HepG2 (cell line): ENCODE results near the gene CCDC97. TPM values are rescaled to one million over a fixed set of nuclear protein-coding genes. Genes with fewer than 3 reads are reported as not detected.
A peak's percentile ranks its signal among the peaks of the same experiment; 100 is the strongest.

ENCODE experiments used
- ARID4A ChIP-seq: sonication (generic); formaldehyde crosslinking; IDR thresholded peaks from 2 replicates; pipeline ENCODE4 v1.5.0; 2020; ENCODE audit warnings: mild to moderate bottlenecking, missing genetic modification reagents, borderline replicate concordance
- ARNT2 ChIP-seq: sonication (generic); formaldehyde crosslinking; IDR thresholded peaks from 2 replicates; pipeline ENCODE4 v1.8.0; 2022; ENCODE audit warnings: mild to moderate bottlenecking, low read depth, missing genetic modification reagents, moderate library complexity
- ATF2 ChIP-seq: sonication (generic); formaldehyde crosslinking; IDR thresholded peaks from 2 replicates; pipeline ENCODE4 v1.4.0; 2020; ENCODE audit warnings: missing genetic modification reagents
- CCAR2 ChIP-seq: fragments of 200-400 bp; formaldehyde crosslinking; optimal IDR thresholded peaks from 2 replicates; pipeline ENCODE3; 2018; ENCODE audit warnings: low read depth, mild to moderate bottlenecking, low read length, moderate library complexity
- FOXP1 ChIP-seq, 2 experiments: fragments of 450-650 bp in 1 of 2; IDR thresholded peaks; 2 replicates each; pipeline ENCODE4 v1.6.1; 2017 to 2018; ENCODE audit warnings: antibody characterized with exemption in 1 of 2
- HMGXB4 ChIP-seq, 2 experiments: sonication (generic) in 1 of 2; formaldehyde crosslinking in 1 of 2; IDR thresholded peaks; 2 replicates each; pipeline versions ENCODE4 v1.4.0 to v1.6.1; 2018 to 2020; ENCODE audit warnings: missing genetic modification reagents in 2 of 2, borderline replicate concordance in 1 of 2, low read depth in 1 of 2, mild to moderate bottlenecking in 1 of 2, missing biosample characterization in 1 of 2
- HOXA5 ChIP-seq: sonication (generic); formaldehyde crosslinking; IDR thresholded peaks from 2 replicates; pipeline ENCODE4 v1.4.0; 2020; ENCODE audit warnings: missing genetic modification reagents
- MTF2 ChIP-seq: sonication (generic); formaldehyde crosslinking; IDR thresholded peaks from 2 replicates; pipeline ENCODE4 v1.5.0; 2020; ENCODE audit warnings: missing genetic modification reagents, borderline replicate concordance
- NKX3-1 ChIP-seq: sonication (generic); formaldehyde crosslinking; IDR thresholded peaks from 2 replicates; pipeline ENCODE4 v1.5.0; 2020; ENCODE audit warnings: missing genetic modification reagents
- RBFOX2 ChIP-seq: fragments of 200-400 bp; formaldehyde crosslinking; IDR thresholded peaks from 2 replicates; pipeline ENCODE4 v1.6.1; 2017; ENCODE audit warnings: low read depth, mild to moderate bottlenecking, low read length
- RBM22 ChIP-seq: fragments of 200-400 bp; formaldehyde crosslinking; optimal IDR thresholded peaks from 2 replicates; pipeline ENCODE3; 2017; ENCODE audit warnings: mild to moderate bottlenecking, low read length, moderate library complexity
- SMAD9 ChIP-seq: sonication (generic); formaldehyde crosslinking; IDR thresholded peaks from 2 replicates; pipeline ENCODE4 v1.5.1; 2020; ENCODE audit warnings: mild to moderate bottlenecking, missing genetic modification reagents
- UBTF ChIP-seq: sonication (generic); formaldehyde crosslinking; IDR thresholded peaks from 2 replicates; pipeline ENCODE4 v1.4.0; 2020; ENCODE audit warnings: mild to moderate bottlenecking, missing genetic modification reagents
- ZNF484 ChIP-seq: sonication (generic); formaldehyde crosslinking; IDR thresholded peaks from 2 replicates; pipeline ENCODE4 v1.5.1; 2020; ENCODE audit warnings: mild to moderate bottlenecking, low read depth, missing genetic modification reagents, borderline replicate concordance
- polyA plus RNA-seq, 8 experiments: library from polyadenylated mRNA; depleted of rRNA in 3 of 8; stranded (reverse) in 7 of 8; unstranded in 1 of 8; fragments of >200 nt; fragmentation: Illumina TruSeq in 4 of 8; extraction: Trizol in 4 of 8; gene quantifications; 2 replicates each; pipeline versions ENCODE4 v1.2.1 to v1.2.3, GENCODE V29; 2011 to 2016; ENCODE audit warnings: low read depth in 4 of 8, missing spikeins in 1 of 8, mixed read lengths in 1 of 8; ENCODE audit not compliant: insufficient read depth in 1 of 8
- total RNA-seq, 5 experiments: library from RNA; depleted of rRNA; stranded (reverse); fragments of >200 nt; fragmentation: Illumina TruSeq; extraction: Trizol; gene quantifications; 2 replicates each; pipeline ENCODE4 v1.2.3, GENCODE V29; 2016; ENCODE audit warnings: low read depth in 1 of 5

CCDC97 gene
- total and polyA plus RNA-seq, 2 of the 13 experiments (the other 11 are each of a cell fraction or from before 2014, with no cell fraction given) = 6.2 to 7.3 TPM

GRCh38 chr19:41308450-41309179 lies 1.4 kb upstream of the CCDC97 start (continued):
- TF ChIP-seq UBTF (CRISPR knock-in tag) (0 out of 2 replicates have a peak, but pooled peaks have one; percentile 22), HOXA5 (0 out of 2 replicates have a peak, but pooled peaks have one; percentile 10), ZNF484 (CRISPR knock-in tag) (no peak), RBM22 (peak; percentile 89), RBFOX2 (peak; percentile 60; the same call in 1 of the 2 replicates), FOXP1 (IDR thresholded peaks at IDR 0.05) (no peak), FOXP1 (CRISPR knock-in tag; IDR thresholded peaks at IDR 0.05) (no peak), MTF2 (CRISPR knock-in tag) (no peak), NKX3-1 (CRISPR knock-in tag) (no peak), ARNT2 (peak; percentile 52; the same call in 1 of the 2 replicates), SMAD9 (no peak), ATF2 (CRISPR knock-in tag) (0 out of 2 replicates have a peak, but pooled peaks have one; percentile 30), ARID4A (CRISPR knock-in tag) (peak; percentile 31; the same call in 1 of the 2 replicates), HMGXB4 (CRISPR knock-in tag; IDR thresholded peaks at IDR 0.05; ENCODE audit: borderline replicate concordance in 1 of 2, low read depth in 1 of 2) (peak in 1 of 2 experiments; percentile 46; a peak in 2 of 4 replicates), CCAR2 (no peak)
